Loucy (cell line): ENCODE measurements around the gene LTB.
A peak's percentile ranks its signal among the peaks of the same experiment; 100 is the strongest.
"Not testable (repeated sequence)": the region's sequence is repeated elsewhere in the genome, so short reads cannot be mapped to it uniquely, and the experiment has no call there.

Source experiments
- H2AFZ ChIP-seq: fragments of 200-600 bp; sonication (generic); 2 replicates; pipeline ENCODE4 v1.6.0; 2016; ENCODE audit warnings: antibody characterized with exemption, mild to moderate bottlenecking, low read length, moderate library complexity
- H3F3A ChIP-seq: fragments of 200-600 bp; 2 replicates; pipeline ENCODE4 v1.6.0; 2016; ENCODE audit warnings: antibody characterized with exemption, low read depth, mild to moderate bottlenecking
- H3K27me3 ChIP-seq: fragments of 200-600 bp; sonication (generic); 2 replicates; pipeline ENCODE4 v1.6.1; 2014; ENCODE audit warnings: low read length, mild to moderate bottlenecking; ENCODE audit not compliant: insufficient read depth, poor library complexity, severe bottlenecking
- H3K36me3 ChIP-seq: fragments of 200-600 bp; sonication (generic); 2 replicates; pipeline ENCODE4 v1.6.1; 2016; ENCODE audit warnings: low read length; ENCODE audit not compliant: insufficient read depth
- H3K4me1 ChIP-seq: fragments of 200-600 bp; sonication (generic); 2 replicates; pipeline ENCODE4 v1.5.1; 2014; ENCODE audit warnings: low read length, mild to moderate bottlenecking; ENCODE audit not compliant: insufficient read depth, poor library complexity, severe bottlenecking
- H3K4me2 ChIP-seq: fragments of 200-600 bp; sonication (generic); 2 replicates; pipeline ENCODE4 v1.6.0; 2014; ENCODE audit warnings: antibody characterized with exemption, low read length, low read depth, mild to moderate bottlenecking; ENCODE audit not compliant: poor library complexity, severe bottlenecking
- H3K4me3 ChIP-seq: fragments of 200-600 bp; sonication (generic); 2 replicates; pipeline ENCODE4 v1.5.1; 2014; ENCODE audit warnings: low read length, mild to moderate bottlenecking, mixed read lengths; ENCODE audit not compliant: poor library complexity, severe bottlenecking
- H3K79me2 ChIP-seq: fragments of 200-600 bp; sonication (generic); 2 replicates; pipeline ENCODE4 v1.6.1; 2014; ENCODE audit warnings: low read length; ENCODE audit not compliant: insufficient read depth
- H3K9ac ChIP-seq: fragments of 200-600 bp; sonication (generic); 2 replicates; pipeline ENCODE4 v1.6.0; 2014; ENCODE audit warnings: mild to moderate bottlenecking, low read depth, low read length, moderate library complexity; ENCODE audit not compliant: poor library complexity, severe bottlenecking
- H3K9me2 ChIP-seq: fragments of 200-600 bp; sonication (generic); replicated peaks from 2 replicates; pipeline ENCODE4 v1.6.1; 2016; ENCODE audit warnings: low read depth, low read length, mixed read lengths
- H3K9me3 ChIP-seq: fragments of 200-600 bp; sonication (generic); 2 replicates; pipeline ENCODE4 v1.6.1; 2014; ENCODE audit warnings: mild to moderate bottlenecking, antibody characterized with exemption, low read length, low read depth; ENCODE audit not compliant: insufficient read depth
- H4K20me1 ChIP-seq: fragments of 200-600 bp; sonication (generic); 2 replicates; pipeline ENCODE4 v1.6.0; 2014; ENCODE audit warnings: antibody characterized with exemption, low read length, mild to moderate bottlenecking; ENCODE audit not compliant: insufficient read depth, poor library complexity, severe bottlenecking
- CTCF ChIP-seq: fragments of 200-600 bp; sonication (generic); conservative IDR thresholded peaks from 2 replicates; pipeline ENCODE4 v1.5.1; 2014; ENCODE audit warnings: mild to moderate bottlenecking, antibody characterized with exemption, low read length
- EZH2phosphoT487 ChIP-seq: fragments of 200-600 bp; IDR thresholded peaks from 2 replicates; pipeline ENCODE4 v1.6.1; 2018; ENCODE audit warnings: antibody characterized with exemption, mild to moderate bottlenecking, moderate library complexity, borderline replicate concordance

Gene LTB

GRCh38 chr6:31551371-31551770 lies 30.9 kb downstream of the LTB start:
- H3K4me2 ChIP-seq, result peak overlapping the region; percentile 6

GRCh38 chr6:31548544-31548873 lies 33.7 kb downstream of the LTB start:
- TF ChIP-seq EZH2phosphoT487, result no peak
- TF ChIP-seq CTCF, result no peak
- Histone ChIP-seq H3K9ac (peak overlapping the region; percentile 88), H3K4me3 (peak overlapping the region; percentile 79), H3K4me1 (peaks cover 25% of the 10 kb centered on the region), H3K4me2 (peak overlapping the region; percentile 92), H2AFZ (no peak overlapping the region), H3K9me2 (no peaks in the 10 kb centered on the region), H3K9me3 (no peaks in the 10 kb centered on the region), H3K36me3 (no peaks in the 10 kb centered on the region), H3K79me2 (peaks cover 61% of the 10 kb centered on the region), H3F3A (no peaks in the 10 kb centered on the region), H3K27me3 (no peaks in the 10 kb centered on the region), H4K20me1 (no peaks in the 10 kb centered on the region)

More at GRCh38 chr6:31551371-31551770, 30.9 kb downstream of the LTB start:
- not testable (repeated sequence) for H2AFZ ChIP-seq, H3K9me3 ChIP-seq, H3K27me3 ChIP-seq, H4K20me1 ChIP-seq, H3K4me3 ChIP-seq, H3F3A ChIP-seq, H3K9ac ChIP-seq, H3K36me3 ChIP-seq, H3K9me2 ChIP-seq
- Histone ChIP-seq H3K4me1 (peaks cover 26% of the 10 kb centered on the region), H3K79me2 (peaks cover 50% of the 10 kb centered on the region)
- peak; percentile 74 for TF ChIP-seq CTCF

- H3K9ac ChIP-seq, result peak overlapping the region; percentile 88
- peak overlapping the region; percentile 92 for H3K4me2 ChIP-seq
- H4K20me1 ChIP-seq, result no peaks in the 10 kb centered on the region
- H2AFZ ChIP-seq, result no peak overlapping the region
- TF ChIP-seq EZH2phosphoT487 (no peak), CTCF (no peak)
- H3K27me3 ChIP-seq, result no peaks in the 10 kb centered on the region
- peak overlapping the region; percentile 79 for H3K4me3 ChIP-seq
- H3K9me2 ChIP-seq, result no peaks in the 10 kb centered on the region
- H3K79me2 ChIP-seq, result peaks cover 67% of the 10 kb centered on the region
- no peaks in the 10 kb centered on the region for H3K9me3 ChIP-seq
- H3K36me3 ChIP-seq, result no peaks in the 10 kb centered on the region
- no peaks in the 10 kb centered on the region for H3F3A ChIP-seq
- peaks cover 29% of the 10 kb centered on the region for H3K4me1 ChIP-seq
These were observed 34.3 kb downstream of the LTB start for GRCh38 chr6:31547727-31548543.
